Heart left ventricle (tissue), 13 donors: ENCODE data around the gene CHSY3.

Experiments used
- POLR2A ChIP-seq, 2 donors: fragments of 450-650 bp; IDR thresholded peaks; one replicate each; pipeline ENCODE4 v1.6.1; 2017; ENCODE audit warnings: antibody characterized with exemption in 2 of 2, mild to moderate bottlenecking in 2 of 2, moderate library complexity in 2 of 2
- TF ChIP-seq, protein P1 (sequence below), 12 donors: fragments of 200-600 bp; sonication (generic) in 4 of 12; IDR thresholded peaks; one replicate each; pipeline versions ENCODE4 v1.5.0 to v1.8.0; 2018 to 2022; ENCODE audit warnings: antibody characterized with exemption in 12 of 12, mild to moderate bottlenecking in 5 of 12
- donor health status: ischemic (EF 13 %, LVEDD 7.1; RV severe dilation, severe dysfunction).
- donor health status: DM: no; HTN: yes; CAD: no.
- donor health status: DM: no; HTN: no; CAD: no.
- donor health status: ischemic (EF 25% LVEDD 6.9; RV normal size, moderate dysfunction).
- donor health status: ischemic (EF 25% LVEDD 5.7; RV mildly dilated, moderate dysfunction).
- donor health status: ischemic (EF 35%, LVEDD 5.7; RV mildly dilated, moderate dysfunction).
- donor health status: nonischemic (EF 11% LVEDD 7.7; RV severe dilation, severe dysfunction).
- donor health status: DM: yes; HTN: yes; CAD: no.
- donor health status: PGD.
- donor health status: ischemic (EF 29% LVEDD 5.4; RV normal size, mild dysfunction).
- donor health status: nonischemic (EF 23%, LVEDD 6.1; RV moderate dilation, normal function).

DNA sequence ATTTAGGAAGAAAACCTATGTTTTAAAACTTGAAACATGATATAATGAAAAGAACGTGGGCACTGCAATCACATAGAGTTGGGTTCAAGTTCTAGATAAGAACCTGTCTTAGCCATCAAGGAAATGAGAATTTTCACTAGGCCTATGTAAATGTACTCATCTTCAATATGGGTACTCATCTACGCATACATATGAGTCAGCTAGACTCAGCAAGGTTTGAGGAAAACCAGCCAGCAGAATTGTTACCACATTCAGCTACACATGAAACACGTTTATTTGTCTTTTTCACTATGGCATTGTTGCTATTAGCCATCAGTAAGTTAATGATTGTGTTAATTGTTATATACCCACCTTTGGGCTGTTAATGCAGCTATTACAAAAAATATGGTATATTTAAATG is 146.3 kb downstream of the CHSY3 start:
- no peak for TF ChIP-seq POLR2A (IDR thresholded peaks at IDR 0.05)
- TF ChIP-seq, protein P1, sequence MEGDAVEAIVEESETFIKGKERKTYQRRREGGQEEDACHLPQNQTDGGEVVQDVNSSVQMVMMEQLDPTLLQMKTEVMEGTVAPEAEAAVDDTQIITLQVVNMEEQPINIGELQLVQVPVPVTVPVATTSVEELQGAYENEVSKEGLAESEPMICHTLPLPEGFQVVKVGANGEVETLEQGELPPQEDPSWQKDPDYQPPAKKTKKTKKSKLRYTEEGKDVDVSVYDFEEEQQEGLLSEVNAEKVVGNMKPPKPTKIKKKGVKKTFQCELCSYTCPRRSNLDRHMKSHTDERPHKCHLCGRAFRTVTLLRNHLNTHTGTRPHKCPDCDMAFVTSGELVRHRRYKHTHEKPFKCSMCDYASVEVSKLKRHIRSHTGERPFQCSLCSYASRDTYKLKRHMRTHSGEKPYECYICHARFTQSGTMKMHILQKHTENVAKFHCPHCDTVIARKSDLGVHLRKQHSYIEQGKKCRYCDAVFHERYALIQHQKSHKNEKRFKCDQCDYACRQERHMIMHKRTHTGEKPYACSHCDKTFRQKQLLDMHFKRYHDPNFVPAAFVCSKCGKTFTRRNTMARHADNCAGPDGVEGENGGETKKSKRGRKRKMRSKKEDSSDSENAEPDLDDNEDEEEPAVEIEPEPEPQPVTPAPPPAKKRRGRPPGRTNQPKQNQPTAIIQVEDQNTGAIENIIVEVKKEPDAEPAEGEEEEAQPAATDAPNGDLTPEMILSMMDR (IDR thresholded peaks at IDR 0.05) = no peak
